K562 treated with DMSO at 1 percent for 12 hours (cell line): Measurements from ENCODE around the gene WBP4. TPM values are rescaled to one million over a fixed set of nuclear protein-coding genes. Genes with fewer than 3 reads are reported as not detected.

Experiments
- total RNA-seq: library from RNA; unstranded; fragments of 300-600 nt; gene quantifications from 2 replicates; pipeline ENCODE4 v1.2.3, GENCODE V29; 2022; ENCODE audit not compliant: insufficient read depth

The WBP4 gene
- 7.3 and 9.0 TPM in 2 replicates for total RNA-seq

GRCh38 chr13:41061075-41061913, at the start of gene WBP4:
TSS of gene WBP4 (plus strand) at chr13:41061509. CDS start at chr13:41061674, 165 bp downstream.

GRCh38 chr13:41019011-41019487, 42.3 kb upstream of the WBP4 start, which contains the start of gene ELF1:
TSS of gene ELF1 (minus strand) at chr13:41019316. CDS start at chr13:40982054, 37,262 bp downstream.

GRCh38 chr13:41132512-41133152, 71.3 kb downstream of the WBP4 start, which contains the start of gene KBTBD6:
TSS of gene KBTBD6 (minus strand) at chr13:41132802. CDS start at chr13:41132511, 291 bp downstream.

Other genes starting within 250 kb of the WBP4 start
- gene ELF1, start 42.2 kb upstream of the WBP4 start, total RNA-seq, result 10.2 and 38.5 TPM in 2 replicates
- 1.8 and 5.3 TPM in 2 replicates for gene KBTBD6, start 71.3 kb downstream of the WBP4 start, total RNA-seq
- gene KBTBD7, start 133.1 kb downstream of the WBP4 start, total RNA-seq, result 3.1 and 6.0 TPM in 2 replicates
- gene MTRF1, start 202.1 kb downstream of the WBP4 start, total RNA-seq, result 3.5 and 11.7 TPM in 2 replicates
- 2.2 and 6.9 TPM in 2 replicates for gene NAA16, start 249.8 kb downstream of the WBP4 start, total RNA-seq